OCI-LY3 (cell line): ENCODE results near the gene CLDN4.

Source experiments
- H2AFZ ChIP-seq: fragments of 200-600, 300-600 bp; shearing (Covaris generic); 2 replicates; pipeline ENCODE4 v1.6.0; 2014; ENCODE audit warnings: antibody characterized with exemption, low read depth, low read length
- H3K27ac ChIP-seq: fragments of 200-600, 300-600 bp; sonication (generic); 2 replicates; pipeline ENCODE4 v1.5.1; 2014; ENCODE audit warnings: mild to moderate bottlenecking, low read length, moderate library complexity, mixed read lengths
- H3K27me3 ChIP-seq: fragments of 200-600, 300-600 bp; sonication (generic); 2 replicates; pipeline ENCODE4 v1.6.1; 2014; ENCODE audit warnings: low read depth, low read length, mixed read lengths
- H3K36me3 ChIP-seq: fragments of 200-600, 300-600 bp; sonication (generic); replicated peaks from 2 replicates; pipeline ENCODE3; 2014; ENCODE audit warnings: low read depth, low read length, mixed read lengths
- H3K4me1 ChIP-seq: fragments of 300-600, 200-600 bp; sonication (generic); 2 replicates; pipeline ENCODE4 v1.6.1; 2014; ENCODE audit warnings: low read length, mixed read lengths
- H3K4me2 ChIP-seq: fragments of 200-600, 300-600 bp; sonication (generic); 2 replicates; pipeline ENCODE4 v1.6.1; 2014; ENCODE audit warnings: low read length, mixed read lengths
- H3K4me3 ChIP-seq: fragments of 300-600, 200-600 bp; sonication (generic); 2 replicates; pipeline ENCODE4 v1.5.1; 2014; ENCODE audit warnings: antibody characterized with exemption, mild to moderate bottlenecking, low read length, moderate library complexity
- H3K79me2 ChIP-seq: fragments of 300-600, 200-600 bp; shearing (Covaris generic); 2 replicates; pipeline ENCODE4 v1.6.1; 2014; ENCODE audit warnings: mild to moderate bottlenecking, low read length, mixed read lengths
- H3K9ac ChIP-seq: fragments of 300-600, 200-600 bp; shearing (Covaris generic); 2 replicates; pipeline ENCODE4 v1.6.0; 2014; ENCODE audit warnings: mild to moderate bottlenecking, low read length, moderate library complexity
- H3K9me3 ChIP-seq: fragments of 200-600, 300-600 bp; shearing (Covaris generic); 2 replicates; pipeline ENCODE4 v1.6.1; 2014; ENCODE audit warnings: low read length, mixed read lengths; ENCODE audit not compliant: insufficient read depth
- H4K20me1 ChIP-seq: fragments of 200-600, 300-600 bp; sonication (generic); 2 replicates; pipeline ENCODE4 v1.6.1; 2016; ENCODE audit warnings: low read length, mixed read lengths; ENCODE audit not compliant: insufficient read depth
- CTCF ChIP-seq: fragments of 200-600, 300-600 bp; sonication (generic); IDR thresholded peaks from 2 replicates; pipeline ENCODE4 v1.5.1; 2014; ENCODE audit warnings: antibody characterized with exemption, low read length, low read depth
- EZH2phosphoT487 ChIP-seq: fragments of 200-600 bp; shearing (Covaris generic); IDR thresholded peaks from 2 replicates; pipeline ENCODE4 v1.6.1; 2018; ENCODE audit warnings: antibody characterized with exemption, mixed run types, low read depth

Gene CLDN4

GRCh38 chr7:73827567-73828106 lies 3.2 kb upstream of the CLDN4 start:
- H3K79me2 ChIP-seq: no peaks in the 10 kb centered on the region
- H3K27ac ChIP-seq: no peak overlapping the region
- no peaks in the 10 kb centered on the region for H3K9me3 ChIP-seq
- no peak overlapping the region for H3K4me3 ChIP-seq
- no peaks in the 10 kb centered on the region for H3K27me3 ChIP-seq
- no peaks in the 10 kb centered on the region for H3K36me3 ChIP-seq
- 0 out of 2 replicates have a peak overlapping the region, but pooled peaks have one; percentile 15 for H2AFZ ChIP-seq
- peak overlapping the region; percentile 65; the same call in 1 of the 2 replicates for H3K4me2 ChIP-seq
- H3K4me1 ChIP-seq: peaks cover 33% of the 10 kb centered on the region
- TF ChIP-seq CTCF: no peak
- no peak for TF ChIP-seq EZH2phosphoT487
- H4K20me1 ChIP-seq: no peaks in the 10 kb centered on the region
- H3K9ac ChIP-seq: no peak overlapping the region

- Histone ChIP-seq H3K9ac (no peak overlapping the region), H3K4me2 (no peak overlapping the region), H2AFZ (no peak overlapping the region), H3K36me3 (no peaks in the 10 kb centered on the region), H3K9me3 (no peaks in the 10 kb centered on the region), H4K20me1 (no peaks in the 10 kb centered on the region), H3K4me1 (peaks cover 39% of the 10 kb centered on the region), H3K27ac (no peak overlapping the region), H3K27me3 (no peaks in the 10 kb centered on the region), H3K4me3 (no peak overlapping the region), H3K79me2 (no peaks in the 10 kb centered on the region)
- TF ChIP-seq CTCF (no peak), EZH2phosphoT487 (no peak)
Observed at GRCh38 chr7:73828107-73828803, 2.5 kb upstream of the CLDN4 start.

- TF ChIP-seq CTCF (no peak), EZH2phosphoT487 (no peak)
- no peaks in the 10 kb centered on the region for H4K20me1 ChIP-seq
- no peaks in the 10 kb centered on the region for H3K36me3 ChIP-seq
- H3K27ac ChIP-seq: no peak overlapping the region
- no peak overlapping the region for H3K4me3 ChIP-seq
- no peaks in the 10 kb centered on the region for H3K79me2 ChIP-seq
- H3K9me3 ChIP-seq: no peaks in the 10 kb centered on the region
- H3K4me1 ChIP-seq: peaks cover 42% of the 10 kb centered on the region
- no peak overlapping the region for H3K9ac ChIP-seq
- H3K4me2 ChIP-seq: no peak overlapping the region
- no peaks in the 10 kb centered on the region for H3K27me3 ChIP-seq
- H2AFZ ChIP-seq: no peak overlapping the region
Observed at GRCh38 chr7:73828972-73829371, 1.8 kb upstream of the CLDN4 start.

- Histone ChIP-seq H3K36me3 (no peaks in the 10 kb centered on the region), H3K9me3 (no peaks in the 10 kb centered on the region), H2AFZ (no peak overlapping the region), H3K4me1 (peaks cover 42% of the 10 kb centered on the region), H3K79me2 (no peaks in the 10 kb centered on the region), H3K9ac (no peak overlapping the region), H4K20me1 (no peaks in the 10 kb centered on the region), H3K27me3 (no peaks in the 10 kb centered on the region), H3K4me2 (no peak overlapping the region), H3K4me3 (no peak overlapping the region), H3K27ac (no peak overlapping the region)
- TF ChIP-seq CTCF (no peak), EZH2phosphoT487 (no peak)
Observed at GRCh38 chr7:73829505-73829904, 1.3 kb upstream of the CLDN4 start.
